Measurements from ENCODE around the gene RPS27.
A peak's percentile ranks its signal among the peaks of the same experiment; 100 is the strongest.

Gene RPS27

DNA sequence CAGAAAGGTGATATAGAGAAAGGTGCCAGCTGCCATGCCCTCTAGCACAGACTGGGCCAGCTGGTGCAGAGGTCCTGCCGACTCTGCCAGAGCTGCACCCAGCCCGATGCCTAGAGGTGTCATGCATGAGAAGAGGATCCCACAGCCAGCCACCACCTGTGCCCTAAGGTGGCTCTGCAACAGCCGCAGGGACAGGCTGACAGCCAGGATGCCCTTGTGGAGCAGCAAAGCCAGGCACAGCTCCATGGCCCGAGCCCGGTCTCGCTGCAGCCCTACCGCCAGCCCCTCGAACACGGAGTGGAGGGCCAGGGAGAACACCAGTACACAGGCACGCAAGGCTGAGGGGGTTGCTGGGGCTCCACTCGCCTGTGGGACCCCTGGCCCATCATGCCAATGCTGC is 30.4 kb upstream of the RPS27 start:
- TF ChIP-seq CTCF (IDR thresholded peaks at IDR 0.05; ENCODE audit: insufficient read depth, low read depth, low read length, missing control alignments) = no peak
- H3K4me3 ChIP-seq (ENCODE audit: low read depth, low read length) = no peak overlapping the region
- DNase-seq (ENCODE audit: low read depth) = no peak

DNA sequence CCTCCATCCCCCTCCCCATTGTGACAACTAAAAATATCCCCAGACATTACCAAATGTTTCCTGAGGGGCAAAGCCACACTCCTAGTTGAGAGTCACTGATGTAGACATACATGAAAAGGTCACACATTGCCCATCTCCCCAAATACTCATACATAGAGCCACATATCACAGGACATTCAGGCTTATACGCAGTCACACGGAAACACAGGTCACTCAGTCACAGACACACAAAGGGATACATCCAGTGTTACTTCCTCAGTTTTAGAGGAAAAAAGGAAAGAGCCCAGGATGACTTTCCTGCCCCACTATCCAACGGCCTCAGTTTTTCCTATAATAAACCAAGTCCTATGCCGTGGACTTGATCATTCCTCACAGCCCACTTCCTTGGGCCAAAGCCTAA is 29.1 kb upstream of the RPS27 start:
- DNase-seq (ENCODE audit: low read depth) = no peak
- peak overlapping the region; percentile 83 for H3K4me3 ChIP-seq (ENCODE audit: low read depth, low read length)
- no peak for TF ChIP-seq CTCF (IDR thresholded peaks at IDR 0.05; ENCODE audit: insufficient read depth, low read depth, low read length, missing control alignments)

GRCh38 chr1:153962088-153963029 is 28.2 kb upstream of the RPS27 start:
- peak overlapping the region; percentile 83 for H3K4me3 ChIP-seq (ENCODE audit: low read depth, low read length)
- peak; percentile 7 for TF ChIP-seq CTCF (IDR thresholded peaks at IDR 0.05; ENCODE audit: insufficient read depth, low read depth, low read length, missing control alignments)
- DNase-seq (ENCODE audit: low read depth) = peak; percentile 53

GRCh38 chr1:153963030-153963849 is 27.3 kb upstream of the RPS27 start, which contains the start of gene SLC39A1:
Gene SLC39A1 (minus strand): TSS chr1:153963537. CDS start chr1:153962715, 822 bp downstream.
- DNase-seq (ENCODE audit: low read depth) = peak; percentile 96
- H3K4me3 ChIP-seq (ENCODE audit: low read depth, low read length) = peak within 1 kb of the TSS; percentile 83
- no peak for TF ChIP-seq CTCF (IDR thresholded peaks at IDR 0.05; ENCODE audit: insufficient read depth, low read depth, low read length, missing control alignments)

- H3K4me3 ChIP-seq (ENCODE audit: low read depth, low read length) = peak overlapping the region; percentile 83
- DNase-seq (ENCODE audit: low read depth) = no peak
- TF ChIP-seq CTCF (IDR thresholded peaks at IDR 0.05; ENCODE audit: insufficient read depth, low read depth, low read length, missing control alignments) = no peak
Observed at GRCh38 chr1:153963850-153964331, 26.7 kb upstream of the RPS27 start.

DNA sequence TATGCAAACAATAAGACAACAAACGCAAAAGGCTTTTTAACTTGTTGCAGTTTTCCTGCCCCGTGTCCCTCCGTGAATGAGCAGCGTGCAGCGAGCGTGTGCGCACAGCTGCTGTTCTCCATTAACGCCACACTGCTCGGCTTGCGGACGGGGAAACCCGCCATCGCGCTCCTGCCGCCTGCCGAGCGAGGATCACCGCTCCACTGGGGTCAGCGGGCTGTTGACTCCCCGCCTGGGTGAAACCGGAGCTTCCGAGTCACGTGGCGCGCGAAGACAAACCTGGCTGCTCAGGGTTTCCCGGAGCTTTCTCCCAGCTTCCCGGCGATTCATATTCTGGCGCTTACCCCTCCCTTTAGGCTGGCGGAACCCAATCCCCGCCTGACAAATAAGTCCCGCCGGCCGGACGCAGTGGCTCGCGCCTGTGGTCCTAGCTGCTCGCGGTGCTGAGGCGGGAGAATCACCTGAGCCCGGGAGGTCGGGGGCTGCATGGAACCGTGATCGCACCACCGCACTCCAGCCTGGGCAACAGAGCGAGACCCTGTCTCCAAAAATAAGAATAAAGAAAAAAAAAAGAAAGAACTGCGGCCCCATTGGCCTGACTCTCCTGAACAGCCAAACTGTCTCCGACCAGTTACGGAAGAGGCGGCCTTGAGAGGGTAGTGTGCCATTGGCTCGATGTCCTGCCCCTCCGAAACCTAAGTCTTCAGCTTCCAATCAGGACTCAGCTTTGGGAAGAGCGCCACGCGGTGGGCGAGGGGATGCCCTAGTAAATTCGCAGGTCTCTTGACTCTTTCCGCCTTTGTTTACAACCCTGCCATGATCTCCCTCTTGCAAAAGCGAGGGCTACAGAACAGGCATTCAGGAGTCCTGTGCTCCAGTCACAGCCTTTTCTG is 23.2 kb upstream of the RPS27 start, which contains the start of gene CREB3L4:
CREB3L4 (plus strand) TSS at position 796 of the 893 bp plus-strand sequence. CDS start 624 bp downstream, outside the sequence.
- DNase-seq (ENCODE audit: low read depth) = peak; percentile 99
- TF ChIP-seq CTCF (IDR thresholded peaks at IDR 0.05; ENCODE audit: insufficient read depth, low read depth, low read length, missing control alignments) = peak; percentile 41
- peak within 1 kb of the TSS; percentile 81 for H3K4me3 ChIP-seq (ENCODE audit: low read depth, low read length)

Measured in GM12865 (cell line).